Measurements from ENCODE around the gene BOD1L1. TPM values are rescaled to one million over a fixed set of nuclear protein-coding genes. Genes with fewer than 3 reads are reported as not detected.
"Not testable (repeated sequence)": the region's sequence is repeated elsewhere in the genome, so short reads cannot be mapped to it uniquely, and the experiment has no call there.

The BOD1L1 gene
- total RNA-seq, 1 donor: 38.0 TPM

GRCh38 chr4:13561673-13562072 is 65.9 kb downstream of the BOD1L1 start:
- TF ChIP-seq CTCF (IDR thresholded peaks at IDR 0.05; ENCODE audit: insufficient read depth, low read length): no peak
- H3K4me3 ChIP-seq (ENCODE audit: low read depth, low read length): no peak overlapping the region
- DNase-seq (ENCODE audit: low read depth): no peak

- not testable (repeated sequence) for H3K4me3 ChIP-seq (ENCODE audit: low read depth, low read length); DNase-seq (ENCODE audit: low read depth)
Measured at GRCh38 chr4:13560111-13560510, 67.4 kb downstream of the BOD1L1 start.

- TF ChIP-seq CTCF (IDR thresholded peaks at IDR 0.05; ENCODE audit: insufficient read depth, low read length): no peak
- H3K4me3 ChIP-seq (ENCODE audit: low read depth, low read length): no peak overlapping the region
- DNase-seq (ENCODE audit: low read depth): peak; percentile 30
Measured at GRCh38 chr4:13559413-13559812, 68.1 kb downstream of the BOD1L1 start.

GRCh38 chr4:13558881-13559280 is 68.6 kb downstream of the BOD1L1 start:
- TF ChIP-seq CTCF (IDR thresholded peaks at IDR 0.05; ENCODE audit: insufficient read depth, low read length): no peak
- no peak for DNase-seq (ENCODE audit: low read depth)
- no peak overlapping the region for H3K4me3 ChIP-seq (ENCODE audit: low read depth, low read length)

DNA sequence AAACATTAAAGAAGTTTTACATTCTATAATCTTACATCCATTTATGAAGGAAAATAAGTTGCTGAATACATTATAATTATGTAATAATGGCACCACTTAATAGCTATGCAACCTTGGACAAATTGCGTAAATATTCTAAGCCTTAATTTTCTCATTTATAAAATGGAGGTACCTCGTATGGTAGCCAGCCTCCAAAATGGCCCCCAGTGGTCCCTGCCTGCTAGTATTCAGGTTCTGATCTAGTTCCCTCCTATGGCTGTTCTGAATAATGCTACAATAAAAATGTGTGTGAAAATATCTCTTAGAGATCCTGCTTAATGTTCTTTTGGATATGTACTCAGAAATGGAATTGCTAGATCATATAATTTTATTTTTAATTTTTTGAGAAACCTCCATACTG is 72.2 kb downstream of the BOD1L1 start:
- TF ChIP-seq CTCF (IDR thresholded peaks at IDR 0.05; ENCODE audit: insufficient read depth, low read length): no peak
- no peak overlapping the region for H3K4me3 ChIP-seq (ENCODE audit: low read depth, low read length)
- DNase-seq (ENCODE audit: low read depth): no peak

- no peak for TF ChIP-seq CTCF (IDR thresholded peaks at IDR 0.05; ENCODE audit: insufficient read depth, low read length)
- DNase-seq (ENCODE audit: low read depth): no peak
- H3K4me3 ChIP-seq (ENCODE audit: low read depth, low read length): no peak overlapping the region
Measured at GRCh38 chr4:13553081-13553480, 74.4 kb downstream of the BOD1L1 start.

- H3K4me3 ChIP-seq (ENCODE audit: low read depth, low read length): peak overlapping the region; percentile 69
- DNase-seq (ENCODE audit: low read depth): peak; percentile 83
- TF ChIP-seq CTCF (IDR thresholded peaks at IDR 0.05; ENCODE audit: insufficient read depth, low read length): peak; percentile 84
Measured at GRCh38 chr4:13548984-13549546, 78.5 kb downstream of the BOD1L1 start.
